Islet of Langerhans (tissue), 1 donor: Measurements from ENCODE around the gene LSP1.

Experiments
- FAIRE-seq: peaks from one replicate; lab custom pipeline; 2011; peaks lifted over from hg19 to GRCh38; lab: Jason Lieb, UNC

The LSP1 gene

DNA sequence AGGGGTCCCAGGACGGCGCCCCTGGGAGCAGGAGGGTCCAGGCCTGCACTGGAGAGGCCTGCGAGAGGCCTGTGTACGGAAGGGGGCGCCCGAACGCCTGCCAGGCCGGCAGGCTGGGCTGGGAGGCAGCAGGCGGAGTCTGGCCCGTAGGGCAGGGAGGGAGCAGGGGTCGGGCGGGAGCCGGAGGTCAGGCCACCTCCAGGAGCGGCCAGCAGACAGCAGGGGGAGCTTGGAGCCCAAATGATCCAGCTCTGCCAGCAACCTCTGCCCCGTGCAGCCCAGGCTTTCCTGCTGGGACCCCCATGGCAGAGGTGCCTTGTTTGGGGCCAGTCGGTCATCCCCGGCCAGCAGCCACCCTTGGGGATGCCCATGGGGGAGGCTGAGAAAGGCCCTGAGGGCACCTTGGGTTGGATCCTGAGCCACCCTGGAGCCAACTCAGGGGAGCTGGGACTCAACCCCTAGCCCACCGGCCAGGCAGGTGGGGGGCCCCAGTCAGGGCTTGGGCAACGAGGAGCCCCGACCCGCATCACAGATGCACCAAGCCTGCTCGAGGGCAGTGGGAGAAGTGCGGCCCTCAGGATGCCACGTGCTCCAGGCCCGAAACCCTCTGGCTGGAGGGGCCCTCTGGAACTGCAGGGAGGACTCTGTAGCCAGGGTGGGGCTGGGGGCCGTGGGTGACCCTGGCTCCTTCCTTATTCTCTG is 27.7 kb upstream of the LSP1 start:
- FAIRE-seq = no peak

DNA sequence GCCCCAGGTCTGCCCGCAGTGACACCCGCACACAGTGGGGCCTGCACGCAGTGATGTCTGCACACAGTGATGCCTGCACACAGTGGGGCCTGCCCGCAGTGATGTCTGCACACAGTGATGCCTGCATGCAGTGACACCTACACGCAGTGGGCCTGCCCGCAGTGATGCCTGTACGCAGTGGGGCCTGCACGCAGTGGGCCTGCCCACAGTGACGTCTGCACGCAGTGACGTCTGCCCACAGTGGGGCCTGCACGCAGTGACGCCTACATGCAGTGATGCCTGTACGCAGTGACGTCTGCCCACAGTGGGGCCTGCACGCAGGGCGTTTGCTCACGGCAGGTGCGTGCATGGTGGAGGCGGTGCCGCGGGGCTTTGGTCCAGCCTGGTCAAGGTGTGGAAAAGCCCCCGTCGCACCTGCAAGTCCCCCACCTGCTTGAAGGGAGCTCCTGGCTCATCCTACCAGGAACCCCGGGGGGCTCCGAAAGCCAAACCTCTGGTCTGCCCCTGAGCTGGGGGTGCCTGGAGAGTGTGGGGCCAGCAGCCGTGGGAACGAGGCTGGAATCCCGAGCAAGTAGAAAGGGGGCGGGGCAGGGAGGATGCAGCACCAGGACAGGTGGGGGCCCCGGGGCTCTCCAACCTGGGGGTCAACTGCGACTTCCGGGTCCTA is 27.0 kb upstream of the LSP1 start:
- FAIRE-seq = no peak

DNA sequence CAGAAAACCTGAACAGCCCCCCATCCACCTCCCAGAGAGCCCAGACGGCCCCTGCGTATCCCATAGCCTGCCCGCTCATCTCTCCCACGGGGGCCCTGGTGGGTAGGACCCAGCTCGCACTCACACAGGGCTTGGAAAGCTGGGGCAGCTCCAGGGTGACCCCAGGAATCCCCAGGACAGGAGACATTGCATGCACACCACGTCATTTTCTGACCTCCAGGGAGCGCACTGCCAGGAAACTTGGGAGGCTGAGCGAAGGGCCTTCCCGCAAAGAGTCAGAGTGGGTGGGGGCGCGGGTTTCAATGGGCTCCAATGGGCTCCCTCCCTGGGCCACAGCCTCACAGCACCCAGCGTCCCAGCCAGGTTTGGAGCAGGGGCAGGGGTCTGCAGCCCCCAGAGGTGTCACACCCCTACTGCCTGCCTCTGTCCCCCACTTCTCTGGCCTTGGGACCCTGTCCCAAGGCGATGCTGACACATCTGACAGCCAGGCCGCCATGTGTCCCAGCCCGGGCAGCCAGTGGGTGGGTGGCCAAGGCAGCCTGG is 26.3 kb upstream of the LSP1 start:
- no peak for FAIRE-seq

DNA sequence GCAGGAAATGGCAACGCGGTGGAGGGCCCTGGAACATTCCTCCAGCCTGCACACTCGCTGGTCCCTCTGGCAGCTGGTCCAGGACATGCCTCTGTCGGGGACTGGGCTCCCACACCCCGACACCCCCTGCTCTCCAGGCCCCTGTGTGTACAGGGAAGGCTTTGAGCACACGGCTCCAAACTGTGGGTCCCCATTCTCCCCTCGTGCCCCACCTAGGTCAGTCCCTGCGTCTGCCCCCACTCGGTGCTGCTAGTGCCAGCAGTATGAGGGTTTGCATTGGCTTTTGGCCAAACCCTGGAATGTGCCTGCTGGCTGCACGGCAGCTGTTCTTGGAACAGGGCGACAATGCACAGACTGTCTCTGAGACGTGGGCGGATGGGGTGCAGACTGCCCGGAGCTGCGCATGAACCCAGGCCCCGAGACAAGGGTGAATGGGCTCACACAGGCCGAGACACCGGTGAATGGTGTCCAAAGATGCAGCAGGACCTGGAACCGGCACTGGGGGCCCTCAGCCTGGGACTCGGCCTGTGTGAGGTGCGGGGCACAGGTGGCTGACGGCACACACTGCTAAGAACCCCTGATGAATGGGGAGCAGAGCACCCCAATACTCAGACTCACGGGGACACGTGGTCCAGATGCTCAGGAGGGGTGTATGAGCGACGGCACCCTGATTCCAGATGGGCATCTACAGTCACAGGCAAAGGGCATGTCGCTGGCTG is 25.6 kb upstream of the LSP1 start:
- FAIRE-seq = no peak

DNA sequence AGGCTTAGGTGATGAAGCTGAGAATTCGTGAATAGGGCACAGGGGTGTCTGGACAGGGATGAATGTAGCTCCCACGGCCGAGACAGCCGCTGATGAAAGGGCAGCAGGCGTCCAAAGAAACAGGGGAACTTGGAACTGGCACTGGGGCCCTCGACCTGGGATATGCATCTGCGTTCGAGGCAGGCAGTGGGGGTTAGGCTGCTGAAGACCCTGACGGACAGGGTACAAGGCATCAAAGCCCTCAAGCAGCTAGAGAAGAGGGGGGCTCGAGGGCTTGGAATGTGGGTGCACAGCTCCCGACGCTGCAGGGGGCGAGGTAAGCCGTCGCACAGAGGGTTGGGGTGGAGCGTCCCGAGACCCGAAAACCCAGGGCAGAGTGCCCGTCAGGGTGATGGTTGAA is 25.0 kb upstream of the LSP1 start:
- no peak for FAIRE-seq

DNA sequence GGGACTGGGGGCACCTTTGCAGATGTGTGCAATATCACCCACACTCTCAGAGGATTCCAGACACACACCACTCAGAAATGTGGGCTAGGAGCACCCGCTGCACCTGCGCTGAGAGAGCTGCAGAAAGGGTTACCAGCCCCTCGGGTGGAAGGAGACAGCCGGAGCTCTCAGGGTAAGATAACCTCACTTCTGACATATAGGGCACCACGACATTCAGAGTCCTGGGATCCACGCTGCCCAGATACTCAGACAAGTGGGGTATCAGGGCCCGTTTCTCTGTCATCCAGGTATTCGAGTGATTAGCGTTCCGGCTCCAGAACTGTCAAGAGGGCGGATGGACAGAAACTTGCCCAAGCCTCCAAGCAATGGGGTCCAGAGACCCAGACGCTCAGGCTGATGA is 24.3 kb upstream of the LSP1 start:
- FAIRE-seq = no peak

DNA sequence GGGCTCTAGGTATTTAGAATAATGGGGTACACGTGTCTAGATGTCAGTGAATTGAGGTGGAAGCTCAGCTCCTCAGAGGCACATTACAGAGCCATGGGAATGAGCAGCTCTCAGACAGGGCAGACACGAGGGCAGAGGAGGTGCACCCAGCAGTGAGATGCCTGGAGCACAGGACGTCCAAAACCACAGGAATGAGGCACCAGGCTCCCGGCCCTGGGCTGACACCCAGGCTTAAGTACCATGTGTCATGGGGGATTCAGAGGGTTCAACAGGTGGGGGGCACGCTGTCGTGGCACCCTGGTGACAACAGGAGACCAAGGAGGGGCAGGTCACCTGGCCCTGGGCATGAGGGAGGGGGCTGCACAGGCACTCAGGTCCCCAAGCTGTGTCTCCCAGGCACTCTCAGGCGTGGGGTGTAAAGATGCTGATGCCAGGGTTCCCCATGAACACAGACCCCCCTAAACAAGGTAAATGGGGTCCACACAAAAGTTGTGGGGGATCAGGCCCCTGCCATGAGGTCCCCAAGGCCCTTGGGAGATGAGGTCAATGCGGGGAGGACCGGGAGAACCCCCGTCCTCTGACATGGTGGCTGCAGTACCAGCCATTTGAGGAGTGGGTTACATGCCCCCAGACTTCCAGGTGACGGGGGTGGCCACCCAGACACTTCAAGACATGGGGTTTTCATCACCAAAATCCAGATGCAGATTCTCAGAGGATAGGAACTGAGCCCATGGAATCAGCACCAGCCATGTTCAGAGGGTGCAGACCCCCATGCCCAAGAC is 23.7 kb upstream of the LSP1 start:
- no peak for FAIRE-seq

DNA sequence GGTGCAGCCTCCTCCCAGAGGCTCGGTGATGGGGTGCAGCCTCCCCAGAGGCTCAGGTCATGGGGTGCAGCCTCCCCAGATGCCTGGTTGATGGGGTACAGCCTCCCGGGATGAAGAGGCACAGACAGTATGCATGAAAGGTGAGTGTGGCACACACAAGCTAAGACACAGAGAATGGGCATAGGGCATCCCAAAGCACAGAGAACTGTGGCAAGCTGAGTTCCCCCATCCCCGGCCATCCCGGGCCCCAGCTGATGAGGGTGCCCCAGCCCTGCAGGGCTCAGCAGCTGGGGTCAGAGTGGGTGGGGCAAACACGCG is 22.9 kb upstream of the LSP1 start:
- FAIRE-seq = no peak

DNA sequence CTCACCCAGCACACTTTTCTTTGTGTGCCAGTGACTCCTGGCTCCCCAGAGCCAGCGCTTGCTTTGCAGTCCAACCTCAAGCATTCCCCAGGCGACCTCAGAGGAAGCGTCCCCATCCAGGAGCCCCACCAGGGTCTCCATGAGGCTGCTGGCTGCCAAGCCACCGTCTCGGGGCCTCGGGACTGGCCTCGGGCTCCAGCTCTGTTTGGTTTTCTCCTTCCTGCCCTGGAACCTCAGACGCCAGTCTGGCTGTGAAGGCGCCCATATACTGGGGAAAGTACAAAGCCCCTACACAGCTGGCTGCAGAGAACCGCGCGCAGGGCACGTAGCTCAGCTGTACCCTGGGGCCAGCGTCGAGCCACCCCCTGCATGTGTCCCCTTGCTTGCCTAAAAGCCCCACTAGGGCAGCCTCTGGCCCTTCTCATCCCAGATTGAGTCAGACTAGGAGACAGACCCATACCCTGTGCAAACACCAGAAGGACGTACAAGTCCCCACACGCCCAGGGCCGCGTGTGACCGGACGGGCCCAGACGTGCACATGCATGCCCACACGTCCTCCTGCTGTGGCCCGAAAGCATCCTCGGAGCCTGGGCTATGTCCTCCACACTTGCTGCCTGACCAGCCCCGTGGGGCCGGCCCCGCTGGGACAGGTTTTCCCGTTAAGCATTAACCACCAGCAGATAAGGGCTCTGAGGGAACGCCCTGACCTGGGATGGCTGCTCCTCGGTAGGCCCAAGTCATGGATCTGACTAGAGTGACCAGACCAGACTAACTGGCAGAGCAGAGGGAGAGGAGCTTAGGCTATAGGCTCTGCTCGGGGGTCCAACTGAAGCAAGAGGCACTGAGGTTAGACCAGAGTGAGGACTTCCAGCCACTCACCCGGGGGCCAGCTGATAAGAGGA is 22.3 kb upstream of the LSP1 start:
- no peak for FAIRE-seq

DNA sequence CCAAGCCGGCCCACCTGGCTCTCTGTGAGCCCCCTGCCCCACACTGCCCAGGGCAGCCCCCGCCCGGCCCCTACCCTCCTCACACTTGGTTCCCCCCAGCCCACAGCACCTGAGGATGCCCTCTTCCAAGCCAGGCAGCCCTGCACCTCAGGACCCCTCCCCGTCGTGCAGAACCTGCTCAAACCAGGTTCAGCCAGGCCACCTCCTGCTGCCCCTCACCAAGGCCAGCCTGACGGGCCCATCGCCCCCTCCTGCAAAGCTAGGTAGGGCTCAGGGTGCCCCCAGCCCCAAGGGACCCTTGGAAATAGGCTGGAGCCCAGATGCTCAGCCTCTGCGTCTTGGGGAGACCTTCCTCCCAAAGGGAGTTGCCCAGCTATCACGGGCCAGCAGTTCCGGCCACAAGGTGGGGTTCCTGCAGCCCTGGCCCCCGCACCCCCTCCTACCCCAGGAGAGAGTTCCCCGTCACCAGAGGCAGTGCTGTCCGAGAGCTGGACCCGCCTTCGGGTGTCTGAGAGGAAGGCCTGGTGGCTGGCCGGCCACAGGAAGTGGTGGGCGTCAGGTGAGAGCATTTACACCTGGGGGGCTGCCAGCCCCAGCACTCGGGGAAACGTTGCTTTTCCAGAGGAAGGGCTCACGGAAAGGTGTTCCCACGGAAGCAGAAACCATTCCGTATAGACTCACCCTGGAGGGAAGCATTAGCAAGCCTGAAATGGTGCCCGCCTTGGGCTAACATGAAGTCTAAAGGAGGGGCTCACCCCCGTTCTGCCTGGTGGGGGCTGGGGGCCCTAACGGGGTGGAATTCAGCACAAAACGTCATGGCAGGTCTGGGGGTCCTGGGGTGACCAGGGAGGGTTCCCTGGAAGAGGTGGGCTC is 21.3 kb upstream of the LSP1 start:
- FAIRE-seq = no peak

DNA sequence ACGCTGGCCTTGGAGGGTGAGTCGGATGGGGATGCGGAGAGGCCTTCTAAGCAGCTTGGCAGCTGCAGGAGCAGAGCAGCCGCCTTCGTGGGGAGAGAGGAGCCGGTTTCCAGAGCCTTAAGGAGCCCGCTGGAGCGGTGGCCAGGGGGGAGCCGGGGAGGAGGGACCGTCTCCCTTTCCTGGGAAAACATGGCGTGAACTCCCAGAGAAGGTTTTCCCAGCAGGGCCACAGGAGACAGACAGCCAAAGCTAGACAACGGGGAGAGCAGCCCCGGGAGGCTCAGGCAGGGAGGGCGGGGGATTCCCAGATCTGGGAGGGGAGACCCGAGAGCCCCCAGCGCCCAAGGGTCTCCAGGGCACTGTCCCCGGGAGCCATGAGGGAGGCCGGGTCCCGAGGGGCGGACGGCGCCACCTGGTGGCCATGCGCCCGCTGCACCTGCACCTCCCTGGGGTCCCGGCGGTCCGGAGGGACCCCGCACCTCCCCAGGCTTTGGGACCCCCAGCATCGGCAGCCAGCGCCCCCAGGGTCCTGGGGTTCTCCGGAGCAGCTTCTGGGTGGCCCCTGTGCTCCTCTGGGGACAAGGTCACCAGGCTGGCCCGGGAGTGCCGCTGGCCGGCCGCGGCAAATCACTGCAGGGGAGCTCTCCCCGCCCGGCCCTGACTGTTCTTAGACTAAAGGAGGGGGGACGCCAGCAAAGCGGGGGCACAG is 20.5 kb upstream of the LSP1 start:
- FAIRE-seq = no peak

DNA sequence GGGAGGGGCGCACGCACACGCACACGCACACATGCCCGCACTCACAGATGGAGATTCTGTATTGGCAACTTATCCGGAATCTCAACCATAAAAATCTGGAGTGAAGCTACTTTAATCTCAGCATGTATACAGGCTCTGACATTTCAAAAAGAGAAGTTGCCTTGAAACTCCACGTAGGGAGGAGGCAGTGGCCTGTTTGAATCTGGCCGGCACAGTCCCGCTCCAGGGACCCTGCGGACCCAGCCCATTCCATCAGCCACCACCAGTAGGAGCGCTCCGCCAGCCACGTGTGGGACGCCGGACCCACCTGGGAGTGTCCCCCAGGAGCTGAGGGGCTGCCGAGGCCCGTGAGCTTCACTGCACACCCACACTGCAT is 20.0 kb upstream of the LSP1 start:
- FAIRE-seq = no peak

DNA sequence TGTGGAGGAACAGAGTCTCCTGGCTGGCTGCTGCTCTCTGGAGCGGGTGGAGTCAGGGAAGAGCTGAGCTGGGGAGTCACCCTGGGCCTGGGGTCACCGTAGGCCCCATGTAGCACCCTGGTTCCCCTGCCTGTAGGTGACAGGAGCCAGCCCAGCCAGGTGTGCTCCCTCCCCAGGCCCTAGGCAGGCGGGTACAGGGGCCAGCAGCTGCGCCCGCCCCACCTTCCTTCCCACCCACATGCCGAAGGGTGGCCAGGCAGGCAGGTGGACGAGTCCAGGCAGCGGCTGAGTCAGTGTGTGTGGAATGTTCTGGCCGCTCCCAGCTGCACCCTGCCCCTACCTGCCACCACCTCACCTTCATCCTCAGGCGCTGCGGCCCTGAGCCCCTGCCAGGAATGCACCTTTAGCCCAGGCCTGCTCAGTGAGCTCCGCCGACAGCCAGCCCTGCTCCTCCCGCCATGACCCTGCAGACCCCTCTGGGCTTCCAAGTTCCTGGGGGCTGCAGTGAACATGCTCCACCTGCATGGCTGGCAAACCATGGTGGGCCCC is 18.7 kb upstream of the LSP1 start:
- FAIRE-seq = no peak

DNA sequence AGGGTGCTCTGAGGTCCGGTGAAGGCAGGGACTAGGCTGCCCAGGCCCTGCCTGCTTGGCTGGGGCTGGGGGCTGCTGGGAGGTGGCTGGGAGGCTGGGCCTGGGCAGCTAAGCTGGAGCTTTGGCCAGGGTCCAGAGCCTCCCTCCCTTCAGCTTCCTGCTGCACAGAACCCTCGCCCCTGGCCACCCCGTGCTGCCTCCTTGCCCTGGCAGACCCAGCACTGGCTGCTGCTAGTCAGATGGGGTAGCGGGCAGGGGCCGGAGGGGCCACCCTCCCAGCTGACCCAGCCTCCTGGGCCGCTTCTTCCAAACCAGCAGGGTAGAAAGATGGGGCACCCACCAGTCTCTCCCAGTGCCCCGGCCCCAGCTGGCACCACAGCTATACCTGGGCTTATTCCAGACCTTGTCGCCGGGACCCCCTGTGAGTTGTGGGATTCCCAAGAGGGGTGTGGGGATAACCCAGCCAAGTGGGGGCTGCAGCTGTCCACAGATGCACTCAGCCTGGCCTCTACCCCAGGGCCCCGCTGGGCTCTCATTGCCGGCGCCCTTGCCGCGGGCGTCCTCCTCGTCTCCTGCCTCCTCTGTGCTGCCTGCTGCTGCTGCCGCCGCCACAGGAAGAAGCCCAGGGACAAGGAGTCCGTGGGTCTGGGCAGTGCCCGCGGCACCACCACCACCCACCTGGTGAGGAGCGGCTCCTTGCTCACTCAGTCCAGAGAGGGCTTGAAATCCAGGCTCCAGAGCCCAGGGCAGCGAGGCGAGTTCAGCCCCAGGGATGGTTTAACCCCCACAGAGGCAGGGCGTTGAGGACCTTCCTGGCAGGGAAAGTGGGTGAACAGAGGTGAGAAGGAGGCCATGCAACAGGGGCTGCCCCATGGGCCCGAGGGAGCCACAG is 17.9 kb upstream of the LSP1 start, which contains the start of gene SYT8:
Gene SYT8, plus strand, starts transcription at position 212 of the 892 bp plus-strand sequence. Its CDS starts 116 bp downstream, at position 328.
- no peak for FAIRE-seq

DNA sequence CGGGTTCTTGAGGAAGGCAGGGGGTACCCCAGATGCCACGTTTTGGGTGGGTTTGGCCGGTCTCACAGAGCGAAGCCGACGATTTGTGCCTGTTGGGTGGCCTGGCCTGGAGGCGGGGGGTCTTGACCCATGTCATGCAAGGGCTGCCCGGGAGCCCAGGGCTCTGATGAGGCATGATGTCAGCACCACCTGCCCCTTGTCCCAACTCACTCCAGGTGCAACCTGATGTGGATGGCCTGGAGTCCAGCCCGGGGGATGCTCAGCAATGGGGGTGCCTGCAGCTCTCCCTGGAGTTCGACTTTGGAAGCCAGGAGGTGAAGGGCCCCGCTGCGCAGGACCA is 17.2 kb upstream of the LSP1 start:
- no peak for FAIRE-seq

DNA sequence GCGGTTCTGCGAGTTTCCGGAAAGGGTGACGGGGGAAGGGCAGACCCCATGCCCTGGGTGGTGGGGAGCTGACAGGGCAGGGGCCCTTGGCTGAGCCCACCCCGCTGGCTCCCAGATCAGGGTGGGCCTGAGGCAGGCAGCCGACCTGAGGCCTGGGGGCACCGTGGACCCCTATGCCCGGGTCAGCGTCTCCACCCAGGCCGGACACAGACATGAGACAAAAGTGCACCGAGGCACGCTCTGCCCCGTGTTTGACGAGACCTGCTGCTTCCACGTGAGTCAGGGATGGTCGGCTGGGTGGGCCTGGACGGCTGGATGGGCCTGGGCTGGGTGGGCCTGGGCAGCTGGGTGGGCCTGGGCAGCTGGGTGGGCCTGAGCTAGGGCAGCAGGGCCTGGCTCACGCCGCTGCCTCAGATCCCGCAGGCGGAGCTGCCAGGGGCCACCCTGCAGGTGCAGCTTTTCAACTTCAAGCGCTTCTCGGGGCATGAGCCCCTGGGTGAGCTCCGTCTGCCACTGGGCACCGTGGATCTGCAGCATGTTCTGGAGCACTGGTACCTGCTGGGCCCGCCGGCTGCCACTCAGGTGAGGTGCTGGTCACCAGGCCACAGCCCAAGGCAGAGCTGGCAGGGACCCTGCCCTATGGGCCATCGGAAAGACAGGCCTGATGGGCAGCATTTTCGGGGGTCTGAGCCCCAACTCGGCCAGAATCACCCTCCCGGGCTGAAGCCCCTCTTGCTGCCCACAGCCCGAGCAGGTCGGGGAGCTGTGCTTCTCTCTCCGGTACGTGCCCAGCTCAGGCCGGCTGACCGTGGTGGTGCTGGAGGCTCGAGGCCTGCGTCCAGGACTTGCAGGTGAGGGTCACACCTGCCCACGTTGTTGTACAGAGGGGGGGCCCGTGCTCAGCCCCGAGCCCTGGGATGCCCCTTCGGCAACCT is 16.6 kb upstream of the LSP1 start:
- no peak for FAIRE-seq
